H54 (cell line): Measurements from ENCODE around the gene SMPD3.

Experiments used
- DNase-seq: peaks from one replicate; pipeline ENCODE4 v3.0.0; 2011; ENCODE audit warnings: low spot score, mixed read lengths; ENCODE audit not compliant: insufficient read length
- FAIRE-seq: peaks from 3 replicates; lab custom pipeline; 2011; peaks lifted over from hg19 to GRCh38; lab: Jason Lieb, UNC
- POLR2A ChIP-seq: IDR thresholded peaks from 2 replicates; pipeline ENCODE4 v1.6.1; 2011; ENCODE audit warnings: low read depth, mild to moderate bottlenecking, low read length

Gene SMPD3

DNA sequence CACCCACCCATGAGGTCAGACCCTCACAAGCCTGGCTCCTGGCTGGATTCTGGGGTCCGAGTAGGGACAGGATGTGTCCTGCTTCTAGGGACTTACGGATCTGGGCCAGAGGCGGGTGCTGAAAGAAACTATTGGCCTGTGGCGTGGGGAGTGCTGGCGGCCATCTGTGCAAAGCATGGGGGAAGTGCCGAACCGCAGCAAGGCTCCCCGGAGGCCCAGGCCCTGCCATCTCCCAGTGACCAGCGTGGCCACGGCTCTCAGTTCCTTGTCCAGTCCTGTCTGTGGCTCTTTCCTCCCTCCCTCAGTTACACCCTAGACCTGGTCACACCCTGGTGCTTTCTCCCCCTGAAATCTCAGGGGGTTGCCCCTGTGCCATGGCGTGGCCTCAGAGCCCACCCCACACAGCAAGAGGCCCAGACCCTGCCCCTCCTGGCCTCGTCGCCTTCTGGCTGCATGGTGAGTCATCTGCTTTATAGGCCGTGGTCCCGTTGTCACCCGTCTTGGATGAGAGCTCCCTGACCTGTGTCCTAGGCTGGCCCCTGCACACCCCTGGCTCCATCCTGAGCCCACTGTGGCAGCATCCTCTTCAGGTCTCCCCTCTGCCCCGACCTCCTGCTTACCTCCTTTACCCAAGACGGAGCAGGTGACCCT is 83.0 kb downstream of the SMPD3 start:
- DNase-seq (no peak), FAIRE-seq (no peak)
- TF ChIP-seq POLR2A: no peak

DNA sequence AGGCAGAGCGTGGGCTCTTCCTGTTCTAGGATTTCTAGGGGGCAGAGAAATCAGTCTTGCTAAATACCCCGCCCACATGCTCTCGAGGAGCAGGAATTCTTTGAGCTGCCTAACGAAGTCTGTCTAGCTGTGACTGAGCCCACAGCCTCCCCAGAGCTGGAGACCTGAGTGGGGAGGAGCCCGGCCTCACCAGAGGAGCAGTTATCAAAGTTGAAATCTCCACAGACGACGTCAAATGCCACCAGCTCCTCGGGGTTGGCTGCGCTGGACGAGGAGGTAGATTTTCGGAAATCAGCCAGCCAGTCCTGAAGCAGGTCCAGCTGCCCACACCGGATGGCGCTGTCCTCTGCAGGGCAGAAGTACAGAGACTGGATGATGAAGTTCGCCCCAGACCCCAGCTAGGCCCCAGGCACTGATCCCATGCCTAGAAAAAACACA is 83.7 kb downstream of the SMPD3 start:
- DNase-seq (no peak), FAIRE-seq (no peak)
- TF ChIP-seq POLR2A: no peak

- FAIRE-seq (no peak), DNase-seq (no peak)
- no peak for TF ChIP-seq POLR2A
Observed at GRCh38 chr16:68363658-68364521, 84.4 kb downstream of the SMPD3 start.

DNA sequence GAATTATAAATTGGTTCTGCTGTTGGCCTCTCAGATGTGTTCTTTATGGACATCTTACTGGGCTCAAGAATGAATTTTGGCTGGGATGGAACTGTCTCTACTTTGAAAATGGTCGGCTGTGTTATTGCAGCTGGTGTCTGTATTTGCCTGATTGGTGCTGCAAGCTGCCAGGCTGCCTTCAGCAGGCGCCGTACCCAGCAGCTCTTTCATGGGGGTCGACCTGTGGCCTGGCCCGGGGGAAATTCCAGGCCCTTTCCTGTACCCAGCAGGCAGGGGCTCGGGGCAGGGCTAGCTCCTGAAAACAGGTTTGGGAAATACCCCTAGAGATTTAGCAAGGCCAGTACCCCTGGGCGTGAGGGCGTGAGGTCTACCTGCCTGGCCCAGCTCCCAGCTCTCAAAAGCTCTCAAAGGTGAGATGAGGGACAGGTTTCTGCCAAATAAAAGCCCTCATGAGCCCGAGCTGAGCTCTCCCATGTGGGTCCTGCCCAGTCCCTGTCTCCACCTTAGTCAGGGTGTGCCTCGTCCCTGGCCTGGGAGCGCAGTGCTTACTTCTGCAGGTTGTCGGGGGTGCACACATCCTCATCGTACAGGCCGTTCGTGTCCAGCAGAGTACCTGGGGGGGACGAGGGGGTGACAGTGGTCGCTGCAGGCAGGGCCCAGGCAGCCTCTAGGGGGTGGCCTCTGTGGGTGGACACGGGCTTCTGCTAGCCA is 85.2 kb downstream of the SMPD3 start:
- FAIRE-seq: no peak
- DNase-seq: no peak
- TF ChIP-seq POLR2A: no peak

DNA sequence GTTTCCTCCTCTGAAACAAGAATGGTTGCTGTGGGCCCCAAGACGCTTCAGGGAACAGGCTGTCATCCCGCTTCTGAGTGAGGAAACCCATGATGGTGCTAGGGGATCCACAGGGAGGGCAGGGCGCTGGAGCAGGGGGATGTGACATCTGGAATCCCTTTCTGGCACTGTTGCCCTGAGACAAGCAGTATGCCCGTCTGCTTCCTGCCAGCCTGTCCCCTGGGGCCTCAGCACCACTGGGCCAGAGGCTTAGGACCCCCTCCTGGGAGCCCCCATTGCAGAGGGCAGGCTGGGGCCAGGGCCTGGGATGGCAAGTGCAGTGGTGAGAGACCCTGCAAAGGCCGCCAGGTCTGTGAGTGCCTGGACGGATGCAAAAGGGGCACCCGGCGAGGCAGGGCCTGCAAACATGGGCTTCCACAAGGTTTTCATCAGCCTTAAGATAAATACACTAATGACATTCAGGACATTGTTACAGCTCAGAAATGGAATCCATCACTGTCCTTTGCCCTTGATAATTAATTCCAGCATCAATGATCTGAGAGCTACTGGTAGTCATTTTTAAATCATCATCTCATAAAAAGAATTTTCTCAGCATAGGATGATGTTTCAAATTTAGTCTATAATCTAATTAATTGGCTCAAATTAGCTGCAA is 85.9 kb downstream of the SMPD3 start:
- TF ChIP-seq POLR2A: no peak
- DNase-seq (no peak), FAIRE-seq (no peak)

DNA sequence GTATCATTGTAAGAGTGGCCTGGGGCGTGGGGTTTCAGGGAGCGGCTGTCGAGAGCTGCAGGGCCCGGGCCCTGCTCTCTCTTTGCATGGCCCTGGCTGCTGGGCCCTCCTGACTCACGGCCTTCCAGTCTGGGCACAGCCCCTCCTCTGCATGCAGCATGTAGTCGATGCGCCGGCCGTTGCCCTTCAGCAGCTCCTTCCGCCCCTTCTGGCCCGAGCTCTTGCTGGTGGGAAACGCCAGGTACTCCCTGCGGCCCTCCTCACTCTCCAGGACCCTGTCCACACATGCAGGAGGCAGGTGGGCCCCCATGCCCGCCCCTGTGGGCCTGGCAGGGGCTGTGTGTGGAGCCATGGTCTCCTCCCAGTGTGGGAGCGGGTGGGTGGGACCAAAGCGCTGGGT is 86.8 kb downstream of the SMPD3 start:
- no peak for FAIRE-seq
- no peak for TF ChIP-seq POLR2A
- DNase-seq: no peak

GRCh38 chr16:68360956-68361355 is 87.4 kb downstream of the SMPD3 start:
- no peak for TF ChIP-seq POLR2A
- no peak for DNase-seq
- FAIRE-seq: no peak

DNA sequence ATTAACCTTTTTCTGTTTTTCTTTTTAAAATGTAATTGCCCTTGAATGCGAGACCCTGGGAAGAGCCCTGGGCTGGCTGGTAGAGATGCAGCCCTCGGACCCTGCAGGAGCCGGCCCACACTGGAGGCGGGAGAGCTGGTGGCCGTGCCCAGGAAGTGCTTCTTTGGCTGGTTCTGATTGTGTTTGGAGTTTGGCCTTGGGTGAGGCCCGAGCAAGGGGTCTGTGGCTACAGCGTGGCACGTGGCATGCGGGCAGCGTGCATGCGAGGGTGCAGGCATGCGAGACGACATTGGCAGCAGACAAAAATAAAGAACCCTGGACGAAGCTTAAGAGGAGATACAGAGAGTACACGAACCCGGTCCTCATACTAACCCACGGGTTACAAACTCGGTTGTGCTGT is 87.8 kb downstream of the SMPD3 start:
- TF ChIP-seq POLR2A: no peak
- DNase-seq (no peak), FAIRE-seq (no peak)

GRCh38 chr16:68359398-68360191 is 88.7 kb downstream of the SMPD3 start:
- TF ChIP-seq POLR2A: no peak
- FAIRE-seq: no peak
- no peak for DNase-seq

DNA sequence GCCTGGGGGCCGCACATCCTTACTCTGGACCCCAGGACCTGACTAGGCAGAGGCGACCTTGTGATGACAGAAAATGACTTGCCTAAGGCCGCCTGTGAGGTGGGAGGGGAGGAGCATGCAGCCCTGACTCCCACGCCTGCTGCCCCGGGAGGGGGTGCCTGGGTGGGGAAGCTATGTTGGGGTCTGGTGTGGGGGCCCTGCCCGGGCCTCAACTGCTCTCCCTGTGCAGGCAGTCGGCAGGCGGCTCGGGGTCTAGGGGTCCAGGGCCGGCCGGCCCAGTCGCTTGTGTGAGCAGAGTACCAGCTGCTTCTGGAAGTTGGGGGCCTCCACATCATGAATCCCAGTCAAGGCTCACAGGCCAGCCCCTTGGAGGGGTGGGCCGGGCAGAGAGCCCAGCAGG is 89.4 kb downstream of the SMPD3 start:
- DNase-seq (no peak), FAIRE-seq (no peak)
- TF ChIP-seq POLR2A: no peak

DNA sequence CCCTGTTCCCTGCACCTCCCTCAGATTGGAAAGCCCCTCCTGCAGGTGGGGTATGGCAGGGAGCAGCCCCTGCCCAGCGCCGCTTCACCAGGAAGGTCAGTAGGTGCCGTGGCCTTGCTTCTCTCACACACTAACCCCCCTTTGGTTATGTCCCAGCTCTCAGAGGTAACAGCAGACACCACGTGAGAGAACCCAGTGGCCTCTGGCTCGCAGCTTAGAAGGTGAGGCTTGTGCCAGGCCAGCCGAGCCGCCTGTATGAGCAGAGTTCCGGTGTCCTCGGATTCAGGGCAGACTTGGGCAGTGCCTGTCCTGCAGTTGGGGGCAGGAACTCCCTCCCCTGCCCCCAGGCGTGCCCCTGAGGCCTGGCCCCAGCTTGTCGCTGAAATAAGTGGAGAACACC is 90.4 kb downstream of the SMPD3 start:
- FAIRE-seq (no peak), DNase-seq (no peak)
- no peak for TF ChIP-seq POLR2A

GRCh38 chr16:68357521-68357922 is 90.8 kb downstream of the SMPD3 start:
- no peak for FAIRE-seq
- no peak for DNase-seq
- TF ChIP-seq POLR2A: no peak

- DNase-seq (no peak), FAIRE-seq (no peak)
- no peak for TF ChIP-seq POLR2A
Observed at GRCh38 chr16:68356919-68357286, 91.4 kb downstream of the SMPD3 start.
